HG02840 (cell line): ENCODE results near the gene DIPK1A.

Source experiments
- ATAC-seq: cut with Tn5 transposase; IDR thresholded peaks from one replicate; pipeline ENCODE4 v1.9.1; 2021; ENCODE audit warnings: mild to moderate bottlenecking, moderate library complexity, moderate number of reproducible peaks; ENCODE audit not compliant: unreplicated experiment, low FRiP score

The DIPK1A gene

DNA sequence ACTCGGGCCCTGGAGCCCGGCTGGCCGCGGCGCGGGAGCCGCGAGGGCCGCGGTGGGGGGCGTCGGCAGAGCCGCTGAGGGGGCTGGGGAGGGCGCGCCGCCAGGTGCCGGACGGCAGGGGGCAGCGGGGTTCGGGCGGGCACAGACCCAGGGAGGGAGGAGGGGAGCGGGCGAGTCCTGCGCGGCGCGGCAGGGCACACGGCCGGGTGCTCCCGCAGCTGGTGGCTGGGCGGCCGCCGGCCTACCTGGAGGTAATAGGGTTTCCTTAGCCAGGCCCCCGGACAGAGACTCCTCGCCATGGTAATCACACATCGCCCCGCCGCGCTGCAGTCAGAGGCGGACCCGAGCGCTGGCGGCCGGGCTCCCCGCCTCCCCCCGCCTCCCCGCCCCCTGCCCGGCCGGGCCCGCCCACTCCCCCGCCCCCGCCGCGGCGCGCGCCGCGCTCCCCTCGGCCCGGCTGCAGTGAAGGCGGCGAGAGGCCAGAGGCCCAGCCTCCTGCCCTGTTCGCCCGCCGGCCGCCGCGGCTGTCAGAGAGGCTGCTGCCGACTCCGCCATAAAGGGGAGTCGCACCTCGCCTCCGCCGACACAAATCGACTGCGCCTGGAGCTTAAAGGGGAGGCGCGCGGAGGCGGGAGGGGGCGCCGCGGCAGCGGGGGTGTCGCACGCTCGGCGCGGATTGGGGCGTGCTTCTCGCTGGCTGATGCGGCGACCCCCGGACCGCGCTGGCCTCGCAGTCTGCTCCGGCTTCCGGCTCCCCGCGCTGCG is at the start of gene DIPK1A:
Gene DIPK1A (minus strand): TSS at position 332 of the 765 bp plus-strand sequence. CDS start 33 bp downstream, at position 299.
- ATAC-seq, result peak; percentile 47

DNA sequence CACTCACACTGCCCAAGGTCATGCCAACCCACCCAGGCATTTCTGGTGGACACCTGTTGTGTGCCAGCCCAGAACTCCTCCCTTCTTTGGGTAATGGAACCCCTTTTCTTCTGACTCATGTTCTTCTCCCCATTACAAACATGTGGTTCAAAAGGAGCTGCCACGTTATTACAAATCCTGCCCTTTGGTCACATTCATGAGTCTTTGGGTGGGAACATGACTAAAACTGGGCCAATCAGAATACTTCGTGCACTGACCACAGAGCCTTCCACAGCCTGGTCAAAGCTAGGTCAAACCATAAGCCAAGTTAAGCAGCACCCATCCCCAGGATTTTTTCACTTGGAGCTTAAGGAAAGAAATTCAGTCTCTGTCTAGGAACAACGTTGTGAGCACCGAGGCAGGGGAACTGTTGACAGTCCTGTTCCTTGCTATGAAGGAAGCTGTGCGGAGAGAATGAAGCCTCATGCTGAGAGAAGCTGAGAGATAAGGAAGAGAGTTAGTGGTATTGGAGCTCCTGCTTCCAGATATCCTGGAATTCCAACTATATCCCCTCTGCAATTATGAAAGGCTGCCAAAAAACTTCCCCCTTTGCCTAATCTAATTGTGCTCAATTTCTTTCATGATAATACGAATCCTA is 46.8 kb upstream of the DIPK1A start:
- no peak for ATAC-seq

DNA sequence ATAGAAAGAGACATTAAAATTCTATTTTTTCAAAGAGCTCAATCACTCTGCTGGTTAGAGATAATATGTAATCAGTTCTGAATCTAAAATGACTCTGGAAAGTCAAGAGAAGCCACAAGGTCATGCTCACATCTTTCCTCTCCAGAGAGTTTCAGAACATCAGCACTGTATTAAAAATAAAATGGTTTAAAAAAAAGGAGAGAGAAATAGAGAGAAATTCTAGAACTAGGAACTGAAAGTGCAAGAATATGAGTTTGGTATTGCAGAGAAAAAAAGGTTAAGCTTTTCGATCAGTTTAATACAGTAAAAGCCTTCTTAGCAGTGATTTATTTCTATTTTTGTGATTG is 44.0 kb upstream of the DIPK1A start:
- ATAC-seq, result no peak

DNA sequence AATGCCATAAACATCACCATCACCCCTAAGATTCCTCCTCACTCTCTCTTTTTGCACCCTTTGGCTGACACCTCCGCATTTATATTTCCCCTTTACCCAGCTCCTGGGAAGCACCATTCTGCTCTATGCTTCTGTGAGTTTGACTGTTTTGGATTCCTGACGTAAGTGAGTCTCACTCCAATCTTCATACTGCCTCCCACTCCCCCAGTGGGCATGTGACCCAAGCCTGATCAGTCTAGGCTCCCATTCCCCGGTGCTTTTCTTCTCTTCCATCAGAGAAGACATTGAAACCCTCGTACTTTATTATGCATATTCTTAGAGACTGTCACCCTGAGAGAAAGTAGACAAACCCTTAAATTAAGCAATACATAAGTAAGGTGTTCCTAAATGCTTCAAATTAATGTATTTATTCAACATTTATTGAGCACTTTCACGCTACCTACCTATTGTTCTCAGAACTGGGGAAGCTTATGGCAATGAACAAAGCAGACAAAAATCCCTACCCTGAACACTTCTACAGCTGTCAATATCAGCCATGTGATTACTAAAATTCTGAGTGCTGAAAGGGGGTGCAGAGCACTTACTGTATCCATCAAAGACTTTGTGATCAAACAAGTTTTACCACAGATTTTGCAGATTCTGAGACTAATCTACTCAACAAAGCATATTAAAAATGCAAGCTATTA is 43.4 kb upstream of the DIPK1A start:
- ATAC-seq, result no peak

DNA sequence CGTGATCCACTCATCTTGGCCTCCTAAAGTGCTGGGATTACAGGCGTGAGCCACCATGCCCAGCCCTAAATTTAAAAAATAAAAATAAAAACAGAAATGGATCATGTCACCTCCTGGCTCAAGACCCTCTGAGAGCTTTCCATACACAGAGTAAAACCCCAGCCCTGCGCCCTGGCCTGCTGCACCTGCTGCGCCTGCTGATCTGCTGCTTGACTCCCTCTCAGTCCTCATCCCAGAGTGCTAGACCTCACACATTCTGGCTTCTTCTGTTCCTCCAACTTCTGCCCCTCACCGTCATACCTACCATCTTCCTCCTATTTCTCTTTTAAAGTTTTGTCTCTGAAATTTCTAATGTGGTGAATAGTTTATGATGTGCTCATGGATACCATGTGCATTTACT is 42.7 kb upstream of the DIPK1A start:
- no peak for ATAC-seq

DNA sequence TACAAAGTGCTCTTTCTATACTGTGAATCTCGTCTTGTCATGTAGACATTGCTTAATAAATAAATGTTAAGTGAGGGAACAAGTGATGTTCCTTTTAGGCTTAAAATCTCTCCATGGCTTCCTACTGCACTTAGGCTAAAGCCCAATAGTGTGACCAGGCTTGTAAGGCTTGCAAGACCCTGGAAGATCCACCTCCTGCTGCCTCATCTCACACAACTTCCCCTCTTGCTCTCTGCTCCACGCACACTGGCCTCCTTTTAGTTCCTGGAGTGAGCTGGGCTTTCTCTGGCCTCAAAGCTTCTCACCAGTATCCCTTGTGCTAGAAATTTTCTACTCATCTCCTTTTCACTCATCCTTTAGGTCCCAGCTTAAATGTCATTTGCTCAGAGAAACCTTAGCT is 41.5 kb upstream of the DIPK1A start:
- no peak for ATAC-seq

DNA sequence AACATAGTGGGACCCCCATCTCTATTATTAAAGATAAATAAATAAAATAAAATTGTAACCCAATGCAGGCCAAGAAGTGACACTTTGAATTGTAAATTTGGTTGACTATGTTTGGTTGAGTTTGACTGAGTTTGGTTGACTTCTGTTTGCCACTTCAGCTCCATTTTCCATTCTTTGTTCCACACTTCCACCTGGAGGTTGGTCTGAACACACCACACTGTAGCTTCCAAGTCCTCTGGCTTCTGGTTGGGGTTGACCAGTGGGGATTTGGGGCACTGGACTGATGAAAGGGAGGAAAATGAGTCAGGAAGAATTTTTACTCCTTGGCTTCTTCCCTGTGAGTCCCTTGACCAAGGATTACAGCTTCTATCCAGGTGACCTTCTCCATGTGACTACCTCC is 40.6 kb upstream of the DIPK1A start:
- ATAC-seq, result no peak

DNA sequence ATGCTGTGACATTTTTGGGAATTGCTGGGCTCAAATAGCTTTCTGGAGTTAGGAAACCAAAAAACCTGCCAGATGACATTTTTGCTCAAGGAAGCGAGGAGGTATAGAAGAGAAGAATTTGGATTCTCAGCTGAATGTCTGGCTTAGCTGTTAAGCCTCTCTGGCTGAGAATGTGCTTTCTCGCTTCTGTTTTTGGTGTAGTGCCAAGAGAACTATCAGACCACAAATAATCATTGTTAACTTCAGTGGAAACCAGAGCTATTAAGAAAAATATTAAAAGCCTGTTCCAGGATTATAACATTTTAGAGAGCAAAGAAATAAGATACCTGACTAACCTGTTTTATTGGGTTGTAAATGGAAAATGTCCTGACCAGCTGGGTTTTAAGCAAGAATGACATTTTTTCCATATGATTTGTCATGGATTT is 39.5 kb upstream of the DIPK1A start:
- ATAC-seq, result no peak

DNA sequence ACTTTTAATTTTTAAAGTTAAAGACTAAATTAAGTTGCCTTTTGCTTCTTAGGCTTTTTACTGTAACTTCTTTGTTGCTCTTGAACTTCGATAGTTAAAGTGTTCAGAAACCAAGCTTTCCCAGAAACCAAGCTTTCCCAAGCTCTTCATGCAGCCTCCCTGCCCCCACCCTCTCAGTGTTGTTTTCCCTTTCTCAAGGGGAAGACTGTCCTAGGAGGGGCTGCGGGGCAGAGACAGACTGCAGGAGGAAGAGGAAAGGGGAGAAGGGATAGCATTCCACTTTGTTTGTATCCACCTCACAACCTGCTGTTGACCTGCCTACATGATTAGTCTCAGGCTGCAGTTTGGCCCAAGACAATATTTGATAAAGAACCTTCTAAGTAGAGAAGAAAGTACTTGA is 39.0 kb upstream of the DIPK1A start:
- no peak for ATAC-seq

DNA sequence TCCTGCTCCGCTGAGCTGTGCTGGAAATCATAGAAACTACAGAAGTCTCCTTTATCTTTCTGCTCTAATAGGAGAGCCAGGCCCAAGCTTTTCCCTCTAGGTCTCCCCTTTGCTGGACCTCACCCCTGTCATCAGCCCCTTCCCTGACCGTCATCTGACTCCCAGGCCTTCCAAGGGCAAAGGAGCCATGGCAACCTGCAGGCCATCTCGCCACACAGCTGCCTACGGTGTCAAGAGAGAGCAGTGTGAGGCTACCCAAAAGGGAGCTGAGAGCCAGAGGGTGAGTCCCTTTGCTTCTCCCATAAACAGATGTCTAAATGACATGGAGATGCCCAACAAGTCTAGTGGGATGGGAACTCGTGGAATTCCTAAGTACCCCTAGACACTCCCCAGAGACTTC is 37.6 kb upstream of the DIPK1A start:
- ATAC-seq, result no peak

DNA sequence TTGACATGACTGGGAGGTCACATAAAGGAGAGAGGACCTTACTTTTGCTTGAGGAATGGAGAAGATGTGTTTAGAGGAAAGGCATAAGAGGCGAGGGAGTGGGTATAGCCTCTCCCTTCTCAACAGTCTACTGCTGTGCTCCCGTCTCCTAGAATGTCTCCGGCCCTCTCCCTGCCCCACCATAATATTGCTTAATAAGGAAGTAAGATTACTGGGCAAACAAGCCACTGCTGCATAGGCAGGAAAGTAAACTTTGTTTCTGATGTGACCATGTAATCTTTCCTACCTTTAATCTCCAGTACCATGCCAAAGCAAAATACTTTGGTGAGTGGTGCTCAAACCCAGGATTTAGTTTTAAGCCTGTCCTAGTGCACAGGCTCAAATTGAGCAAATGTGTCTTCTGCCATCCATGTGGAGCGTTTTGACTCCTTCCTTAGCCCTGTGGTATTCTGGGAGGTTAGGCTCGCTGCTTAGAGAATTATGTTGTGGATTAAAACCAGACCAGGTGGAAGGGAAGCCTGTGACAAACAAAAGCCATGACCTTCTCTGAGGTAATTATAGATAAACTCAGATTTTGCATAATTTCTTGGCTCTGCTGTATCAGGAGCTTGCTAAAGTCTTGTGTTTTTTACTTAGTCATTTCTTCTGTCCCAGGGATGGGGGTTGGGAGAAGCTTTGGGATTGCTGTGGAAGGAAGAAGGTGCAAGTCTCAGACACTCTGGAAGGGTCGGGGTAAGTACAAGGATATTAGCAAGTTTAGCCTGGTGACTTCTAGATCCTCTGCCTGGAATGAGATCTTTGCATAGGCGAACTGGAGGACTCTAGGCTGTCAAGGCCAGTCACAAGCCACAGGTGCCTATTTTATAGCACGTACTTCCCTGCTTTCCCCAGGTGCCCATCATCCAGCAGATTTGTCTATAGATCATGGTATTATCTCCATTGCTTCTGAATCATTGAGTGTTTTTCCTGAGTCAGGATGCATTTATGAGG is 34.5 kb upstream of the DIPK1A start:
- no peak for ATAC-seq

DNA sequence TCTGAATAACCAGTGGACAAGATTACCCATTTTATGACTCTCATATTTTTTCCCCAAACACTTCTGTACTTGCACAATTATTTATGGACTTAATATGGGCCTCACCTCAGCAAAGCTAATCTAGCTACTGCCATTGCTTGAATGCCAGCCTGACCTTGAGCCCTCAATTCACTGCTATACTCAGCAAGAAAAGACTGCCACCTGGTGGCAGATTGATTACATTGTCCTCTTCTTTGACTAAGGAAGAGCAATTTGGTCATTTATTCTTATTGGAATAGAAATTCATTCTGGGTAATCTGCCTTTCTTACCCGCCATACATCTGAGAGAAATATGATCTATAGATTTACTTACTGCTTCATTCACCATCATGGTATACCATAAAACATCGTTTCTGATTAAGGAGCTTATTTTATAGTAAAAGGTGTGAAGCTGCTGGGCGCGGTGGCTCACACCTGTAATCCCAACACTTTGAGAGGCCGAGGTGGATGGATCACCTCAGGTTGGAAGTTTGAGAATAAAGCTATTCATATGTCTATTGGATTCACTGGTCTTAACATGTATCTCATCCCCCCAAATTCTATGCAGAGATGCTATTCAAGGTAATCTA is 32.9 kb upstream of the DIPK1A start:
- no peak for ATAC-seq

DNA sequence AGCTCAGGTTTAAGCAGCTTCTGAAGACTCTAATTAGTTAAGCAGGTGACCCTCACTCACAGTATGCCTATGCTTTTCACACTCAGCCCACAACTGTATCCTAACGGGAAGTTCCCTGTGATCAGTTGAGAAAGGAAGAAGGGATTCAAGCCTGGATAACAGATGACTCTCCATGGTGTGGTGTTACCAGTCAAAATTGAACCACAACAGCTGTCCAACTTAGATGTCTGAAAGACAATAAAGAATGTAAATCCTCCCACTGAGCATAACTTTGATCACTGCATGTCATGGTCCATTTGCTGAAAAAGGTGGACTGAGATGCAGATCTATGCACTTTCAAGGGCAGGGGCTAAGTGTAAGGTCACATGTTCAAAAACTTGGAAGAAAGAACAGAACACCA is 32.3 kb upstream of the DIPK1A start:
- ATAC-seq, result no peak

DNA sequence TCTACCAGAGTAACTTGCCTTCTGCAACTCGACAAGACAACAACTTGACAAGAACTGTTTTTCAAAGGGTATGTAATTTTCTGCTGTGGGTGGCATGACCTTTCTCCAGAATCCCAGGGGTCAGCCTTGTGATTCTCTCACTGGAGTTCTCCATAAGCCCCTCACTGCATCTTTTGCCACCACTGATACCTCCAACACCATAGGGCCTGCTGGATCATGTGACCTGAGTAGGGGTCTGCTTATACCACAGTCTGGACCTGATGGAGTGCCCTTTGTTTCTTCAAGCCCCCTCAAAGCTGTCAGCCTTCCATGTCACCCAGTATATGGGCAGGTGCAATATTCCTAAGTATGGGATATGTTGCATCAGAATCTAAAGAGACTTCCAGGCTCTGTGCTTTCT is 31.6 kb upstream of the DIPK1A start:
- no peak for ATAC-seq

DNA sequence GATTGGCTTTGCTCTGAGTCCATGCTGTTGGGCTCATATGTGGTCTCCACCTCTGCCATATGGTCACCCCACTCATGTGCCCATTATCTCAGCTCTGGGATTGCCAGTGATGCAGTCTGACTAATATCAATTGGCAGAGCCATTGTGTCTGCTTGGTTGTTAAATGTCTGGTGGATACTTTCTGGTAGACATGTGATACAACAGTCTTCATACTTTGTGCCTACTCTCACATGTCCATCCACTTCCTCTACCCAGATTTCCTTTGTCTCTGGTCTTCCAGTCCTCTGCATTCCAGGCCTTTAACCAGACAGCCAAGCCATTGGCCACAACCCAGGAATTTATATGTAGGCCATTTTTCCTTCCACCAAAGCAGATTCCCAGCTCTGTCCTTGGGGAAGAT is 30.8 kb upstream of the DIPK1A start:
- no peak for ATAC-seq

DNA sequence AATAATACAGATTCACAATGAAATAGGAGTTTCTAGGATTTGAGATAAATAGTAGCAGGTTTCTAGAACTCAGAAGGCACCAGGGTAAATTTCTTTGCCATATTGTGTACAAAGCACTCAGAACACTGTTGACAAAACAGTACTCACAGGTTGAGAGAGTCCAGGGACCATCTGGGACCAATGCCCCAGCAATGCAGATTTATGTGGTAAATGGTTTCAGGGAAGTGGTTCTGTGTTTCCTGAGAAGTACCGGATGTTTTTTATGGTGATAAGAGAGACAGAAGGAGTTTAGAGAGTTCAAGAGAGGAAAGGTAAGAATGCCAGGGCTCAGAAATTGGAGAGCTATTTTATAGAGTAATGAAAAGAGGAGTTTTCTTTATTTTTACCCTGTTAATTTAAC is 29.6 kb upstream of the DIPK1A start:
- ATAC-seq, result no peak

DNA sequence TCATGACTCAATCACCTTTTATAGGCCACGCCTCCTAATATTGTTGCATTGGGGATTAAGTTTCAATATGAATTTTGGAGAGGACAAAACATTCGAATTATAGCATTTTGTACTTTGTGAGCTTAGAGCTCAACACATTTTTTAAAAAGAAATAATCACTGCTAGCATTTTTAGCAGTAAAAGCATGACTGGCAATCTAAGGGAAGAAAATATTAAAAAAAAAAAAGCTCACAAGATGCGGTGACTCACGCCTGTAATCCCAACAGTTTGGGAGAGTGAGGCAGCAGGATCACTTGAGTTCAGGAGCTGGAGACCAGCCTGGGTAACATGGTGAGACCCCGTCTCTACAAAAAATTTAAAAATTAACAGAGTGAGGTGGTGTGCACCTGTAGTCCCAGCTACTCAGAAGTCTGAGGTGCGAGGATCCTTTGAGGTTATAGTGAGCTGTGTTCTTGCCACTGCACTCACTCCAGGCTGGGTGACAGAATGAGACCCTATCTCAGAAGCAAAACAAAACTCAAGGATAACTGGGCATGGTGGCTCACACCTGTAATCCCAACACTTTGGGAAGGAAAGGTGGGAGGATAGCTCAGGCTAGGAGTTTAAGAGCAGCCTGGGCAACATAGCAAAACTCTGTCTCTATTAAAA is 28.8 kb upstream of the DIPK1A start:
- ATAC-seq, result no peak

DNA sequence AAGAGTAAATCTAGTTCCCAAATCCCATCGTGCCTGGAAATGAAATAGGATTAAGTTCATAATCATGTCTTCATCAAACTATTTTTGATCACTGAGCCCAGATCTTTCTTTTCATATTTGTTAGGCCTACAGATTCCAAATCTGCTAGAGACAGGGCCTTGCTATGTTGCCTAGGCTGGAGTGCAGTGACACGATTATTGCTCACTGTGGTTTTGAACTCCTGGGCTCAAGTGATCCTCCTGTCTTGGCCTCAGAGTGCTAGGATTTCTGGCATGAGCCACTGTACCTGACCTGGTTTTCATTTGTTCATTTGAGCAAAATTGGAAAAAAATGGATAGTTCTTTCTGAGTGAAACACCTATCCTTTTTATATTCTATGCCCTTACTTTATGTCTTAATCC is 28.0 kb upstream of the DIPK1A start:
- no peak for ATAC-seq

DNA sequence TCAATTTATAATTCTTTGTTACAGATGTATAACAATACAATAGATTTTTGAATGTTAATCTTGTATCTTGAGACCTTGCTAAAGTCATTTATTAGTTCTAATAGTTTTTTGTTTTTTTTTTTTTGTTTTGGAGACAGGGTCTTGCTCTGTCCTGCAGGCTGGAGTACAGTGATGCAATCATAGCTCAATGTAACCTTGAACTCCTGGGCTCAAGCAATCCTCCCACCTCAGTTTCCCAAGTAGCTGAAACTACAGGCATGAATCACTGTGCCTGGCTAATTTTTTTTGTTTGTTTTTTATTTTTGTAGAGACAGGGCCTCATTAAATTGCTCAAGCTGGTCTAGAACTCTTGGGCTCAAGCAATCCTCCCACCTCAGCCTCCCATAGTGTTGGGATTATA is 26.2 kb upstream of the DIPK1A start:
- ATAC-seq, result no peak

DNA sequence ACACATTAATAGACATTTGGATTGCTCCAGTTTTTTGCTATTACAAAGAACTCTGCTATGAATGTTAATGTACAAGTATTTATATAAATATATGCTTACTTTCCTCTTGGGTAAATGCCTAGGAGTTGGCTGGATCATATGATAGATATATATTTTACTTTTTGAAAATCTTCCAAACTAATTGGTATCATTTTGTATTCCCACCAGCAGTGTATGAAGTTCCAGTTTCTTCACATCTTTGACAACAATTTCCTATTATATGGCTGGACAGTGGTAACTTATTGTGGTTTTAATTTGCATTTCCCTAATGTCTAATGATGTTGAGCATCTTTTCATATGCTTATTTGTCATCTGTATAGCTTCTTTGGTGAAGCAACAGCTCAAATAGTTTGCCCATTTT is 23.8 kb upstream of the DIPK1A start:
- no peak for ATAC-seq
